ENCODE results near the gene UBN1.

DNA sequence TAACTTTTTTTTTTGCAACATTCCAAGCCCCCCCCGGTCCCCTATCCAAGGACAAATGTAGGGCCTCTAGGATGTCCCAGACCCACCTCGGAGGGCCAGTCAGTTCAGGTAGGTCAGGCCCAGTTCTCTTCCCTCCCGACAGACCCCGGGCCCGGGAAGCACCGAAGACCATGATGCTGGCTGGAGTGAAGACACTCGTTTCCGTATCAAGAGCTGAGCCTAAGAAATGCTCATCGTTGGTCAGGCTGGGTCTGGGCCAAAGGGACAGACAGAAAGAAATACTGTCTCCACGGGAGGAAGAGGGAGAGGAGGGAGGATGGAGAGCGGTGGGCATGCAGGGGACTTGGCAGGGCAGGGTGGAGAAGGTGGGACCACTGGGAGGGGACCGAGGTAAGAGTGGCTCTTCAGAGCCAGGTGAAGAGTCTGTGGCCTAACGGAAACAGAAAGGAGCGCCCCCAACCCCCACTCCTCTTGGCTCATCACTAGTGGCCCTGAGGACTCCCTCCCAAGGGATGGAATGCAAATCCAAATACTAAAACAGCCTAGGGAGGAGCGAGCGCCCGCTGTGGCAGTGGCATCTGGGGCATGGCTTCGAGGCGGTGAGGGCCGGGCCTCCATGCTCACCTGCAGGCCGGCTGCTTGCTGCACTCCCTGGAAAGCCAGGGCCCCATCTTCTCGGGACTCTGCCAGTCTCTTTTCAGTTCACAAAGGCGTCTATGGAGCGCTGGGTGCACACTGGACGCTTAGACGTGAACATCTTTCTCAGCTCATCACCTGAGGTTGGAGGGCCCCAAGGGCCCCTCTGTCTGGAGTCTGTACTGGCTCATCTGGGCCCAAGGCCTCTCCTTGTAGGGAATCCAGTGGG lies 43.2 kb upstream of the UBN1 start:
- no peak for TF ChIP-seq CTCF (IDR thresholded peaks at IDR 0.05; ENCODE audit: insufficient read depth, low read length, poor library complexity, severe bottlenecking)
- no peak for TF ChIP-seq EZH2phosphoT487 (conservative IDR thresholded peaks at IDR 0.05; ENCODE audit: low read length)

All from SU-DHL-6 (cell line).